HG02938 (cell line): ENCODE data around the gene PRDM16.

ENCODE experiments used
- ATAC-seq: cut with Tn5 transposase; IDR thresholded peaks from one replicate; pipeline ENCODE4 v1.9.1; 2021; ENCODE audit warnings: mild to moderate bottlenecking, moderate library complexity; ENCODE audit not compliant: unreplicated experiment

Gene PRDM16

GRCh38 chr1:3327389-3327702, 258.3 kb downstream of the PRDM16 start:
- ATAC-seq: no peak

GRCh38 chr1:3327936-3328590, 259.1 kb downstream of the PRDM16 start:
- no peak for ATAC-seq

DNA sequence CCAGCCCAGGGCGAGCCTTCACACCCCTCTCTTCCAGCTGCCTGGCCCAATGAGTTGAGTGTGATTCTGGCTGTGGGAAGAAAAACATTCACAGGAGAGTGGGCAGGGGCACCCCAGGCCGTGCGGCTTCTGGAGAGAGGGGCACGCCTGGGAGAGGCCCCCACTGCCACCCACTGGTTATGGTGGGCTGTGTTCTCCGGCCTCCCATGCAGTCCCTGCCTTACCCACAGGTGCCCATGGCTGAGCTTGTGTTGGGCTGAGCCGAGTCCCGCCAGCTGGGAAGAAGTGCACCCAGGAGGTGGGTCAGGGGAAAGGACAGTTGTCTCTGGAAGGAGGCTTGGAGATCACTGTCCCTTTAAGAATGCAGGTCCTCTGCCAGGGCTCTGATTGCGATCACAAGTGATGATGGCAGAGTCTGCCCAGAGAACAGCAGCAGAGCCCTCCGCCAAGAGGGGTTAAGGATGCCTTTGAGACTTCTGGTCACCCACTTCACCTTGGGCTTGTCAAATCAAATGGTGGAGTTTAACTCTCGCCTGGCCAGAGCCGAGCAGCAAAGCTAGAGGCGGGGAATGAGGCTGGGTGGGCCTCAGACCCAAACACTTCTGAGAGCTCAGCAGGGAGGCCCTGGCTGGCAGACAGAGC, 260.8 kb downstream of the PRDM16 start:
- no peak for ATAC-seq

DNA sequence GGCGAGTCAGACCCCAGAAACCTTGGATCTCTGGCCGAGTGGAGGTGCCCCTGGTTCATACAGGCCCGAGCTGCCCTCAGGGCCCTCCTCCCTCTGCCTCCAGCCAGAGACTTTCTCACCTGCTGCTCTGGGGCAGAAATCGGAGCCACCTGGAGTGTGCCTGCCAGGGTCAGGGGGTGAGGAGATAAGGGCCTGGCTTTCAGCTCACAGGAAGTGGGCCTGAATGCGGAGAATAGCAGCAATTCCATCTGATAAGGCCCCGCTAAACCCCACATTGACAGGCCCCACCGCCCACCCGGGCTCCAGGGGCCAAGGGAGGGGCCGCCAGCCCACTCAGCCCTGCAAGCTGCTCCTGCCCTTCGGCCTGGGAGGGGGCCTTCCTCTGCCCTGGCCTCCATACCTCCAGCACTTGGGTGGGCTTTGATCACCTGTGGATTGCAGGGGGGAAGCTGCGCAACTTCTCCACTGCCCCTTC, 261.8 kb downstream of the PRDM16 start:
- ATAC-seq: no peak

- no peak for ATAC-seq
Observed at GRCh38 chr1:3331564-3331963, 262.6 kb downstream of the PRDM16 start.

DNA sequence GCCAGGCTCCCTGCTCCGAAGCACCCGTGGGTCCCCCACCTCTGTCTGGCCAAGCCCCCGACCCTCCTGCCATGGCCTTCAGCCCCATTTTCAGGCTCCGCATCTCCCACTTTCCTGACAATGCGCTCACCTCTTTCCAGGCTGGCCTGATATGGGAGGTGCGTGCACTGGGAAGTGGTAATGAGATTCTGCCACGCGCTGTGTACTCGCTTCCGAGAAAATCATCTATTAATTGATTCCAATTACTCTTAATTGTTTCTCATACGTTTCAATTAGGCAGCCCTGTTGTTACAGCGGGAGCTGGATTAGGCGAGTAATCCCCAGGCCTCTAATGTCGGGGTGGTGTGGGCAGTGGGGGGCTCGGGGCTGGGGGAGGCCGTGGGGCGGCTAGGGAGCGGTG, 263.0 kb downstream of the PRDM16 start:
- no peak for ATAC-seq

GRCh38 chr1:3332662-3333061, 263.7 kb downstream of the PRDM16 start:
- no peak for ATAC-seq

- no peak for ATAC-seq
Observed at GRCh38 chr1:3333903-3334302, 264.9 kb downstream of the PRDM16 start.

GRCh38 chr1:3334366-3334765, 265.4 kb downstream of the PRDM16 start:
- ATAC-seq: no peak

DNA sequence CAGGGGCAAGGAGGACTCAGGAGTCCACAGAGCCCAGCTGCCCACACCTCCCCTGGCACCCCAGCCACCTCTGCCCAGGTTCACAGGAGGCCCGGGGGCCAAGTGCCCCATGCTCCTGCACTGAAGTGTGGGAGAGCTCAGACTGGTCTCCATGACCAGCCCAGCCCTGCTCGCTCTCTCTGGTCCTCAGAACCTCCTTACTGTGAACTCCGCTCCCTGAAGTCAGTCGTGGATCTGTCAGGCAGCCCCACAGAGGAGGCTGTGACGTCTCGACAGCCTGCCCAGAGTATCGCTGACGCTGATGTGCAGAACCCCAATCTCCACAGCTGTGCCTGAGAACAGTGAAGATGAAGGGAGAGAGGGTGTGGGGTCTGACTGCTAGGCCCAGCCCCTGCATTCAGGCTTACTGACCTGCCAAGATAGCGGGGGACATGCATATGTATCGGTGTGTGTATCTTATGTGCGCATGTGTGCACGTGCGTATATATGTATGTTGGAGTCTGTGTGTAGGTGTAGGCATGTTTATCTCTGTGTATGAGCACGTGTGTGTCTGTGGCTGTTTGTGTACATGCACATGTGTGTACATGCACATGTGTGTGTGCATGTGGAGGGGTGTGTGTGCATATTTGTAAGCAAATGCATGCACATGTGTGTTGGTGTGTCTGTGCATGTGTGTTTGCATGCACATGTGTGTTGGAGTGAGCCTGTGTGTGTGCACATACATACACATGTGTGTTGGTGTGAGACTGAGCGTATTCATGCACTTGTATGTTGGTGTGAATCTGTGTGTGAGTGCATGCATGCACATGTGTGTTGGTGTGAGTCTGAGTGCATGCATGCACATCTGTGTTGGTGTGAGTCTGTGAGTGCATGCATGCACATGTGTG, 267.0 kb downstream of the PRDM16 start:
- no peak for ATAC-seq

DNA sequence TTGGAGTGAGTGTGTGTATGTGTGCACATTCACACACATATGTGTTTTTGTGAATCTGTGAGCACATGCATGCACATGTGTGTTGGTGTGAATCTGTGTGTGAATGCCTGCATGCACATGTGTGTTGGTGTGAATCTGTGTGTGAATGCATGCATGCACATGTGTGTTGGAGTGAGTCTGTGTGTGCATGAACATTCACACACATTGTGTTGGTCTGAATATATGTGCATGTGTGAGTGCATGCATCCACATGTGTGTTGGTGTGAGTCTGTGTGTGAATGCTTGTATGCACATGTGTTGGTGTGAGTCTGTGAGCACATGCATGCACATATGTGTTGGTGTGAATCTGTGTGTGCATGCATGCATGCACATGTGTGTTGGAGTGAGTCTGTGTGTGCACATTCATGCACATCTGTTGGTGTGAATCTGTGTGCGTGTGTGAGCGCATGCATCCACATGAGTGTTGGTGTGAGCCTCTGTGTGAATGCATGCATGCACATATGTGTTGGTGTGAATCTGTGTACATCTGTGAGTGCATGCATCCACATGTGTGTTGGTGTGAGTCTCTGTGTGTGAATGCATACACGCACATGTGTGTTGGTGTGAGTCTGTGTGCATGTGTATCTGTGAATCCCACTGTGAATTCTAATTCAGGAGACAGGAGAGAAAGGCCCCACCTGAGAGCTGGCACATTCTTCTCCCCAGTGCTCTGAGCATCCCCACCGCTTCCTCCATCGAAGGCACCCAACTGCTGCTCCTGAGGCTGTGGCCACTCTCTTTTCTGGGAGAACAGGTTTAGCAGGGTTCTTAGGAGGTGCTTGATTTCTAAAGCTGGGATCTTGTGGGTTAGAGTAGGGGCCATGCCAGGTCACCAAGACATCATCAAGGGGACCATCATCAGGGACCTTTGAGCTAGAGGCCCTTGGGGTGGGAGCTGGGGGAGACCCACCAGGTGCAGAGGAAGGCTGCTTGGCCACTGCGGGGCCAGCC, 267.9 kb downstream of the PRDM16 start:
- no peak for ATAC-seq

- ATAC-seq: no peak
Observed at GRCh38 chr1:3337798-3338724, 269.1 kb downstream of the PRDM16 start.

GRCh38 chr1:3338725-3339070, 269.7 kb downstream of the PRDM16 start:
- no peak for ATAC-seq

- ATAC-seq: no peak
Observed at GRCh38 chr1:3339856-3340255, 270.9 kb downstream of the PRDM16 start.

GRCh38 chr1:3340548-3341235, 271.7 kb downstream of the PRDM16 start:
- ATAC-seq: no peak

- no peak for ATAC-seq
Observed at GRCh38 chr1:3341236-3341994, 272.4 kb downstream of the PRDM16 start.

DNA sequence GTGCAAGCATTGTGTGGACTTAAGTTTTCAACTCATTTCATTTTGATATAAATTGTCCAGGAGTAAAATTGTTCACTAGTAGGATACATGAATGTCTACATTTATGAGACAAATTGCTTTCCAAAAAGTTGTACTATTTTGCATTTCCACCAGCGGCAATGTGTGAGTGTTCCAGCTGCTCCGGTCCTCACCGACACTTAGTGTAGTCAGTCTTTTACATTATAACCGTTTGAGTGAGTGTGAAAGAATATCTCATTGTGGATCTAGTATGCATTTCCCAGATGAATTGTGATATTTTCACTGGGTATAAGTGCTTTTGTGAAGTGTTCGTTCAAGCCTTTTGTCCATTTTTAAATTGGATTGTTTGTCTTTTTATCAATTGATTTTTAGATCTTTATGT, 274.0 kb downstream of the PRDM16 start:
- no peak for ATAC-seq

- no peak for ATAC-seq
Observed at GRCh38 chr1:3344395-3344794, 275.4 kb downstream of the PRDM16 start.
